GM12874 (cell line): ENCODE data around the gene ULBP2.

Experiments used
- TF ChIP-seq, protein P1 (sequence below): IDR thresholded peaks from 2 replicates; pipeline ENCODE4 v1.5.1; 2011; ENCODE audit warnings: low read depth, mild to moderate bottlenecking, control low read depth, low read length, moderate library complexity; ENCODE audit not compliant: insufficient read depth

The ULBP2 gene, protein sequence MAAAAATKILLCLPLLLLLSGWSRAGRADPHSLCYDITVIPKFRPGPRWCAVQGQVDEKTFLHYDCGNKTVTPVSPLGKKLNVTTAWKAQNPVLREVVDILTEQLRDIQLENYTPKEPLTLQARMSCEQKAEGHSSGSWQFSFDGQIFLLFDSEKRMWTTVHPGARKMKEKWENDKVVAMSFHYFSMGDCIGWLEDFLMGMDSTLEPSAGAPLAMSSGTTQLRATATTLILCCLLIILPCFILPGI

DNA sequence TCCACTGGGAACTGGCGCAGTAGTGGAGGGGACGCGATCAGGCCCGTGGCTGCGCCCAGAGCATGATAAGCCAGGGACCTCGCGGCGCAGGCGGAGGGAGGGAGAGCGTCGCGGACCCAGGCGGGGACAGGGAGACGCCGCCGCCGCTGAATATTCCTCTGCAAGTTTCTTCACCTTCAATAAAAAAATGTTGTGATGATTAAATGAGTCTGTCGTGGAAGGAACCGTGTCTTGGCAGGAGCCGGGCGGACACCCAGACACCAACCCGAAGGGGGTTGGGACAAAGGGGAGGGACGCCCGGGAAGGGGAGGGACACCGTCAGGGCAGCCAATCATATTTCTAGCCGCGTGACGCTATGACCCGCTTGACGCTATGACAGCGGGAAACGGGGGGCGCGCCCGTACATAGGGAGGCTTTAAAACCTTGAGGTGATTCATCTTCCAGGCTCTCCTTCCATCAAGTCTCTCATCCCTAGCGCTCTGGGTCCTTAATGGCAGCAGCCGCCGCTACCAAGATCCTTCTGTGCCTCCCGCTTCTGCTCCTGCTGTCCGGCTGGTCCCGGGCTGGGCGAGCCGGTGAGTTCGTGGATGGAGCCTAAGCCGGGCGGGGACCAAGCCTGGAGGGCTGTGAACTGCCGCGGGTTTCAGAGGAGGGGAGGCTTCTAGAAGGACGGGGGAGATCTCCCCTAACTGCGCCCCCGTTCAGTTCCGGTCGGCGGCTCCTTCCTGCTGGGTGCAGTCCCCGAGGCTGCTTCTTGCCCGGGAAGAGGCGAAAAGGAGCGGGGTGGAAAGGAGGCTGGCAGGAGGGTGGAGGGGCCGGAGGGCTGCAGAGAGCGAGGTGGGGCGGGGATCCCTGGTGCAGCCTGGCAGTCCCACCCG, at the start of gene ULBP2:
ULBP2 (plus strand) TSS at position 432 of the 878 bp plus-strand sequence; CDS start at position 491, 59 bp downstream.
- TF ChIP-seq, protein P1, sequence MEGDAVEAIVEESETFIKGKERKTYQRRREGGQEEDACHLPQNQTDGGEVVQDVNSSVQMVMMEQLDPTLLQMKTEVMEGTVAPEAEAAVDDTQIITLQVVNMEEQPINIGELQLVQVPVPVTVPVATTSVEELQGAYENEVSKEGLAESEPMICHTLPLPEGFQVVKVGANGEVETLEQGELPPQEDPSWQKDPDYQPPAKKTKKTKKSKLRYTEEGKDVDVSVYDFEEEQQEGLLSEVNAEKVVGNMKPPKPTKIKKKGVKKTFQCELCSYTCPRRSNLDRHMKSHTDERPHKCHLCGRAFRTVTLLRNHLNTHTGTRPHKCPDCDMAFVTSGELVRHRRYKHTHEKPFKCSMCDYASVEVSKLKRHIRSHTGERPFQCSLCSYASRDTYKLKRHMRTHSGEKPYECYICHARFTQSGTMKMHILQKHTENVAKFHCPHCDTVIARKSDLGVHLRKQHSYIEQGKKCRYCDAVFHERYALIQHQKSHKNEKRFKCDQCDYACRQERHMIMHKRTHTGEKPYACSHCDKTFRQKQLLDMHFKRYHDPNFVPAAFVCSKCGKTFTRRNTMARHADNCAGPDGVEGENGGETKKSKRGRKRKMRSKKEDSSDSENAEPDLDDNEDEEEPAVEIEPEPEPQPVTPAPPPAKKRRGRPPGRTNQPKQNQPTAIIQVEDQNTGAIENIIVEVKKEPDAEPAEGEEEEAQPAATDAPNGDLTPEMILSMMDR, result no peak

DNA sequence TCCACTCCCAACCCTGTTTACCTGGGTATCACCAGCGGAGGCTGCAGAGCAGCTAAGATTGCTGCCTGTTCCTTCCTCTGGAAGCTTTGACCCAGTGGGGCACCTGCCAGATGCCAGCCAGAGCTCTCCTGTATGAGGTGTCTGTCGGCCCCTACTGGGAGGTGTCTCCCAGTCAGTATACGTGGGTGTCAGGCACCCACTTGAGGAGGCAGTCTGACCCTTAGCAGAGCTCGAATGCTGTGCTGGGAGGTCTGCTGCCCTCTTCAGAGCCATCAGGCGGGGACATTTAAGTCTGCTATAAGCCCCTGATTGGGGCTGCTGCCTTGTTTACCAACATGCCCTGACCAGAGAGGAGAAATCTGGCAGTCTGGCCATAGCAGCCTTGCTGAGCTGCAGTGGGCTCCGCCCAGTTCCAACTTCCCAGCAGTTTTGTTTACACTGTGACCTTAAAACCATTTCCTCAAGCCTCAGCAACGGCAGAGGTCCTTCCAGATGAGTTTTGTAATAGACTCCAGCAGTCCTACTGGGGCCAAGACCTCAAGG, 46.7 kb upstream of the ULBP2 start:
- TF ChIP-seq, protein P1, result no peak

DNA sequence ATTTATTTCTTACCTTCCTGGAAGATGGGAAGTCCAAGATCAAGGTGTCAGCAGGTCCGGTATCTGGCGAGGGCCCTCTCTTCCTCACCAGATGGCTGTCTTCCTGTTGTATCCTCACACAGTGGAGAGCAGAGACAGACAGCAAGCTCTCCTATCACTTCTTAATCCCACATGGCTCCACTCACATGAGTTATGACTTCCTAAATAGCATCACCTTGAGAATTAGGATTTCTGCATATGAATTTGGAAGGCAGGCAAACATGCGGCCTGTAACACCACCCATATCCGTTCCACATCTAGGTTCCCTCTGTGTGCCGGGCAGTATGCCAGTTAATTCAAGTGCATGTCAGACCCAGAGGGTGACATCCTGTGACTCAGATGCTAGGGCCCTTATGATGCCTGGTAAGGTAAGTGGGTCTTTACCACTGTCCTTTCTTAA, 46.0 kb upstream of the ULBP2 start:
- TF ChIP-seq, protein P1, result no peak

DNA sequence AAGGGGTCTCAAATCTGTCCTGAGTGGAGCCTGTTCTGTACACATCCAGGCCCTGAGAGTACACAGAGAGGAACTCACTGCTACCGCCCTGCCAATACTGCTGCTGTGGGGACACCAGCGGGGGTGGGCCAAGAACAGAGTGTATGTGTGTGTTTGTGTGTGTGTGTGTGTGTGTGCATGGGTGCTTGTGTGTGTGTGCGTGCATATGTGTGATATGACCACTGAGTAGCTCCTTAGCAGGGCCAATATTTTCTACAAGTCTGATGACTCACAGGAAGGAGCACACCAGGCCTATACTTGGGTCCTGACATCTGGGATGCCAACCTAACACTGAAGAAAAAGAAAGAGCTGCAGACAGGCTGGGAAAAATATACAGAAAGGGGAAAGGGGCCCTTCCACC, 45.3 kb upstream of the ULBP2 start:
- TF ChIP-seq, protein P1, result no peak

DNA sequence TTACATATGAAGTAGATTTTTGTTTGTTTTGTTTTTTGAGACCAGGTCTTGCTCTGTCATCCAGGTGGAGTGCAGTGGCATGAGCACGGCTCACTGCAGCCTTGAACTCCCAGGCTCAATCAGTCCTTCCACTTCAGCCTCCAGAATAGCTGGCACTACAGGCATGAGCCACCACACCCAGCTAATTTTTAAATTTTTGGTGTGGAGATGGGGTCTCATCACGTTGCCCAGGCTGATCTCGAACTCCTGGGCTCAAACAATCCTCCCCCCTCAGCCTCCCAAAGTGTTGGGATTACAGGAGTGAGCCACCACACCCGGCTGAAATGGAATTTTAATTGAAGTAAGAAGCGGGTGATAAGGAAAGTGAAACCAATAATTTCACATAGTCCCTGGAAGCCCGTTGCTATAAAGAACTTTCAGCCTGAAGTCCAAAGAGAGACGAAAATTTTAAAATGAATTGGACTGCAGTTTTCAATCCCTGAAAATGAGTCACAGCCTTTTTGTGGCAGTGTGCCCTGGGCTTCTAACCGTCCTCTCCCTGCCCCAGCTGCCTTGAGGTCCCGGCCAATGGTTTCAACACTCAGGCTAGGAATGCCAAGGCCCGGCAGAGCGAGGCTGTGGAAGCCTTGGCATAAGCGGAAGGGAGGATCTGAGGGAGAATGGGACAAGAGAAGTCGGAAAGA, 44.7 kb upstream of the ULBP2 start:
- TF ChIP-seq, protein P1, result no peak

DNA sequence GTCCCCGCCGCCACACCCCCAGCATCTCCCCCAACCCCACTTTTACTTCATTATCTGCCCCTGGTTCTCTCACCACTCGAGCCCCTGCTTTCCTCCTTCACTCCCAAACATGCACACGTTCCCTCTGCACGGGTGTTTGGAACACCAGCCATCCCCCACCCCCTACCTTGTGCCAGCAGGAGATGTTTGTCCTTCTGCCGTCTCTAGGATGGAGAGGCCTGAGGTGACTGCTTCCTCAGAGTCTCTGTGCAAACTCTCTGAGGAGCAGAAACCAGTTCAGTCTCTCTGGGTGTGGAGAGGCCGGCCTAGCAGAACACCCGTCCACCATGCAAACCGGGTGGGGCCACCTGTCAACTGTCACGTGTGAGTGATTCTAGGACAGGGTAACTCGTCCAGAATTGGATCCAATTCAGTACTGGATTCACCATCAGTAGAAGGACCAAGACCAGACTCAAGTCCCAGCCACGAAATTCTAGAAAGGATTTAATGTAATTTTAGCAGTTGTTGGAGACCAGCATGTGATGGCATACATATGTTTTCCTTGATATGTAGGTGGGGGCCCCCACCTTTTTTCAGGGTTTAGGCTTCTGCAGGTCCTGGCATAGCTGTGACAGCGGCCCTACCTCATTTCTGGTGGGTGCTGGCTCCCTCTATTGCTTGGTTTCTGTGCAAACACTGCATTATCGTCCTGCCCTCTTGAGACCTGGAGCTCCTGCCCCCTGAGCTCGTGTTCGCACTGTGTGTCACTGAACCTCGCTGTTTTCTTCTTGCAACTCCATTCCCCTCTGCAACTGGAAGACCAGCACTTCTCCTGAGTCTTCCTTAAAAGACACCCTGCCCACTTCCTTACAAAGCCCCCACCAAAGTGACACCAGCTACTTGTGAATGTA, 43.7 kb upstream of the ULBP2 start, which contains the start of gene RAET1E:
RAET1E (minus strand) TSS at position 259 of the 890 bp plus-strand sequence. CDS start 7,212 bp downstream, outside the sequence.
- TF ChIP-seq, protein P1, result no peak
